Measurements from ENCODE around the gene CCDC186. TPM values are rescaled to one million over a fixed set of nuclear protein-coding genes. Genes with fewer than 3 reads are reported as not detected.
"Not testable (repeated sequence)": the region's sequence is repeated elsewhere in the genome, so short reads cannot be mapped to it uniquely, and the experiment has no call there.

CCDC186 gene
- total and polyA plus RNA-seq, 2 donors (not counting 1 experiment from before 2014, with no cell fraction given): 13.0 to 15.7 TPM

DNA sequence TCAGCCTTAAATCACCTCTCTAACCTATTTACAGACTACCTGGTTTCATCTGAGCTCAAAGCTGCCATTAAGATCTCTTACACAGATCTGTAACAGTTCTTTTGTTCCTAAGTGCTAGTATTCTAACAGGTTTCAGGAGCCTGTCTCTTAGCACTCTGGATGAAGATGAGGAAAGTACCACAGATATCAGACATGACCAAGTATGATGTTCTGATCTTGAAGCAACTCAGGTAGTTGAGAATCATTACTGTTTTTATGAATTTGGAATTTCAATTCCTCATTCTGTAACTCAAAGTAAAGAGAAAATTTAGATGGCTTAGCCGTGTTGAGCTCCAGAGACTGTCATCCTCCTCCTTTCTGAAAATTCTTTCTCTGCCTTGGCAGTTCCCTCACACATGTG, 30.8 kb downstream of the CCDC186 start:
- TF ChIP-seq CTCF (conservative IDR thresholded peaks at IDR 0.05 in 1 of 2, IDR thresholded peaks at IDR 0.05 in 1 of 2; ENCODE audit: low read depth in 1 of 2, low read length in 2 of 2) (no peak), EZH2 (IDR thresholded peaks at IDR 0.05; ENCODE audit: low read length, missing control alignments) (no peak)
- H3K4me1 ChIP-seq (ENCODE audit: control insufficient read depth, extremely low read depth, insufficient read depth, low read length): no peaks in the 10 kb centered on the region
- no peak overlapping the region for H3K27ac ChIP-seq (ENCODE audit: insufficient read depth, low read length)
- H4K20me1 ChIP-seq (ENCODE audit: control insufficient read depth, extremely low read depth, insufficient read depth, low read length): no peaks in the 10 kb centered on the region
- H3K27me3 ChIP-seq (ENCODE audit: control insufficient read depth, insufficient read depth, low read length): no peaks in the 10 kb centered on the region
- no peak overlapping the region for H3K9ac ChIP-seq (ENCODE audit: insufficient read depth, low read length)
- no peaks in the 10 kb centered on the region for H3K9me3 ChIP-seq (ENCODE audit: control insufficient read depth, insufficient read depth, low read depth, low read length)
- no peak overlapping the region for H2AFZ ChIP-seq (ENCODE audit: low read length)
- H3K4me2 ChIP-seq (ENCODE audit: extremely low read depth, insufficient read depth, low read length): no peak overlapping the region
- H3K4me3 ChIP-seq (replicated peaks in 1 of 4; ENCODE audit: control extremely low read depth in 1 of 4, insufficient read depth in 1 of 4, low read depth in 3 of 4, low read length in 4 of 4): no peak overlapping the region
- no peaks in the 10 kb centered on the region for H3K79me2 ChIP-seq (ENCODE audit: control insufficient read depth, insufficient read depth, low read length)
- DNase-seq (ENCODE audit: low read depth in 2 of 2): no peak
- H3K36me3 ChIP-seq (ENCODE audit: control insufficient read depth, insufficient read depth, low read length): peaks cover 2% of the 10 kb centered on the region

GRCh38 chr10:114142018-114142417, 32.0 kb downstream of the CCDC186 start:
- Histone ChIP-seq H3K27me3 (ENCODE audit: control insufficient read depth, insufficient read depth, low read length) (no peaks in the 10 kb centered on the region), H3K4me1 (ENCODE audit: control insufficient read depth, extremely low read depth, insufficient read depth, low read length) (no peaks in the 10 kb centered on the region), H3K4me3 (replicated peaks in 1 of 4; ENCODE audit: control extremely low read depth in 1 of 4, insufficient read depth in 1 of 4, low read depth in 3 of 4, low read length in 4 of 4) (no peak overlapping the region), H3K9me3 (ENCODE audit: control insufficient read depth, insufficient read depth, low read depth, low read length) (no peaks in the 10 kb centered on the region), H3K27ac (ENCODE audit: insufficient read depth, low read length) (no peak overlapping the region), H3K36me3 (ENCODE audit: control insufficient read depth, insufficient read depth, low read length) (peaks cover 2% of the 10 kb centered on the region), H3K9ac (ENCODE audit: insufficient read depth, low read length) (no peak overlapping the region), H2AFZ (ENCODE audit: low read length) (no peak overlapping the region), H3K4me2 (ENCODE audit: extremely low read depth, insufficient read depth, low read length) (no peak overlapping the region), H4K20me1 (ENCODE audit: control insufficient read depth, extremely low read depth, insufficient read depth, low read length) (no peaks in the 10 kb centered on the region), H3K79me2 (ENCODE audit: control insufficient read depth, insufficient read depth, low read length) (no peaks in the 10 kb centered on the region)
- no peak for TF ChIP-seq EZH2 (IDR thresholded peaks at IDR 0.05; ENCODE audit: low read length, missing control alignments)
- no peak for TF ChIP-seq CTCF (conservative IDR thresholded peaks at IDR 0.05 in 1 of 2, IDR thresholded peaks at IDR 0.05 in 1 of 2; ENCODE audit: low read depth in 1 of 2, low read length in 2 of 2)
- no peak for DNase-seq (ENCODE audit: low read depth in 2 of 2)

DNA sequence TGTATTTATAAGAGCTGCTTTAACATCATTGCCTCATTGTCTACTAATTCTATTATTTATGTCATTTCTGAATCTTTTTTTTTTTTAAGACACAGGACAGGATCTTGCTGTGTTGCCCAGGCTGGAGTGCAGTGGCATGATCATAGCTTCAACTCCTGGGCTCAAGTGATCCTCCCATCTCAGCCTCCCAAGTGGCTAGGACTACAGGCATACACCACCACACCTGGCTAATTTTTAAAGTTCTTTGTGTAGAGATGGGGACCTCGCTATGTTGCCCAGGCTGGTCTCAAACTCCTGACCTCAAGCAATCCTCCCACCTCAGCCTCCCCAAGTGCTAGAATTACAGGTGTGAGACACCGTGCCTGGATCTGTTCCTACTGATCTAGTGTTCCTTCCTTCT, 33.2 kb downstream of the CCDC186 start:
- not testable (repeated sequence) for H3K36me3 ChIP-seq (ENCODE audit: control insufficient read depth, insufficient read depth, low read length); H3K4me1 ChIP-seq (ENCODE audit: control insufficient read depth, extremely low read depth, insufficient read depth, low read length); DNase-seq (ENCODE audit: low read depth in 2 of 2); H3K4me2 ChIP-seq (ENCODE audit: extremely low read depth, insufficient read depth, low read length); H4K20me1 ChIP-seq (ENCODE audit: control insufficient read depth, extremely low read depth, insufficient read depth, low read length); H3K9me3 ChIP-seq (ENCODE audit: control insufficient read depth, insufficient read depth, low read depth, low read length); H3K27me3 ChIP-seq (ENCODE audit: control insufficient read depth, insufficient read depth, low read length); H2AFZ ChIP-seq (ENCODE audit: low read length); H3K9ac ChIP-seq (ENCODE audit: insufficient read depth, low read length); H3K79me2 ChIP-seq (ENCODE audit: control insufficient read depth, insufficient read depth, low read length); H3K4me3 ChIP-seq (replicated peaks in 1 of 4; ENCODE audit: control extremely low read depth in 1 of 4, insufficient read depth in 1 of 4, low read depth in 3 of 4, low read length in 4 of 4); H3K27ac ChIP-seq (ENCODE audit: insufficient read depth, low read length)

Data from fibroblast of lung (primary cell).